Measurements from ENCODE around the gene IGLL5.
"Not testable (repeated sequence)": the region's sequence is repeated elsewhere in the genome, so short reads cannot be mapped to it uniquely, and the experiment has no call there.

The IGLL5 gene

GRCh38 chr22:22897091-22897490, 9.5 kb downstream of the IGLL5 start:
- Histone ChIP-seq H3K4me1 (no peaks in the 10 kb centered on the region), H3K9ac (no peak overlapping the region), H3K4me3 (ENCODE audit: low read depth, low read length) (no peak overlapping the region), H2AFZ (no peak overlapping the region), H3K4me2 (ENCODE audit: low read length) (no peak overlapping the region), H3K27me3 (ENCODE audit: control insufficient read depth, insufficient read depth, low read length) (no peaks in the 10 kb centered on the region), H3K36me3 (ENCODE audit: control insufficient read depth, insufficient read depth, low read length) (no peaks in the 10 kb centered on the region), H3K79me2 (no peaks in the 10 kb centered on the region), H3K27ac (no peak overlapping the region), H3K9me3 (ENCODE audit: control insufficient read depth, low read length) (no peaks in the 10 kb centered on the region)
- TF ChIP-seq, protein P1, sequence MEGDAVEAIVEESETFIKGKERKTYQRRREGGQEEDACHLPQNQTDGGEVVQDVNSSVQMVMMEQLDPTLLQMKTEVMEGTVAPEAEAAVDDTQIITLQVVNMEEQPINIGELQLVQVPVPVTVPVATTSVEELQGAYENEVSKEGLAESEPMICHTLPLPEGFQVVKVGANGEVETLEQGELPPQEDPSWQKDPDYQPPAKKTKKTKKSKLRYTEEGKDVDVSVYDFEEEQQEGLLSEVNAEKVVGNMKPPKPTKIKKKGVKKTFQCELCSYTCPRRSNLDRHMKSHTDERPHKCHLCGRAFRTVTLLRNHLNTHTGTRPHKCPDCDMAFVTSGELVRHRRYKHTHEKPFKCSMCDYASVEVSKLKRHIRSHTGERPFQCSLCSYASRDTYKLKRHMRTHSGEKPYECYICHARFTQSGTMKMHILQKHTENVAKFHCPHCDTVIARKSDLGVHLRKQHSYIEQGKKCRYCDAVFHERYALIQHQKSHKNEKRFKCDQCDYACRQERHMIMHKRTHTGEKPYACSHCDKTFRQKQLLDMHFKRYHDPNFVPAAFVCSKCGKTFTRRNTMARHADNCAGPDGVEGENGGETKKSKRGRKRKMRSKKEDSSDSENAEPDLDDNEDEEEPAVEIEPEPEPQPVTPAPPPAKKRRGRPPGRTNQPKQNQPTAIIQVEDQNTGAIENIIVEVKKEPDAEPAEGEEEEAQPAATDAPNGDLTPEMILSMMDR (IDR thresholded peaks at IDR 0.05): no peak

DNA sequence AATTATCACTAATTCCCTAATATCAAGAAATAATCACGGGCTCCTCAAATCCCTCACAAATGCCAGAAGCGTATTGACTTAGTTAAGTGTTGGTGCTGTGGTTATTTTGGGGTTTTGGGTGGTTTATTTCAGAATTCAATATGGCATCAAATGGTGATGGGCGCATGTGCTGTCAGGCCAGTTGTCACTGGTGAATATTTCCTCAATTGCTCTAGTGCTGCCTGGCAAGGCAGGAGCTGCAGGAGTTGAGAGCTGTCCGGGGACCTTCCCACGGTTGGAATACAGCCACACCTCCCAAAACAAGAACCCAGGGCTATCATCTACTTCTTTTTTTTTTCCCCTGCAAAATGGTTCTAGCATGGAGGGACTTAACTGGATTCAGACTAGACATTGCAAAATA, 10.3 kb downstream of the IGLL5 start:
- Histone ChIP-seq H3K36me3 (ENCODE audit: control insufficient read depth, insufficient read depth, low read length) (no peaks in the 10 kb centered on the region), H3K27ac (no peak overlapping the region), H3K4me2 (ENCODE audit: low read length) (no peak overlapping the region), H2AFZ (no peak overlapping the region), H3K4me1 (no peaks in the 10 kb centered on the region), H3K4me3 (ENCODE audit: low read depth, low read length) (no peak overlapping the region), H3K9me3 (ENCODE audit: control insufficient read depth, low read length) (no peaks in the 10 kb centered on the region), H3K27me3 (ENCODE audit: control insufficient read depth, insufficient read depth, low read length) (no peaks in the 10 kb centered on the region), H3K79me2 (no peaks in the 10 kb centered on the region), H3K9ac (no peak overlapping the region)
- TF ChIP-seq, protein P1 (IDR thresholded peaks at IDR 0.05): no peak

DNA sequence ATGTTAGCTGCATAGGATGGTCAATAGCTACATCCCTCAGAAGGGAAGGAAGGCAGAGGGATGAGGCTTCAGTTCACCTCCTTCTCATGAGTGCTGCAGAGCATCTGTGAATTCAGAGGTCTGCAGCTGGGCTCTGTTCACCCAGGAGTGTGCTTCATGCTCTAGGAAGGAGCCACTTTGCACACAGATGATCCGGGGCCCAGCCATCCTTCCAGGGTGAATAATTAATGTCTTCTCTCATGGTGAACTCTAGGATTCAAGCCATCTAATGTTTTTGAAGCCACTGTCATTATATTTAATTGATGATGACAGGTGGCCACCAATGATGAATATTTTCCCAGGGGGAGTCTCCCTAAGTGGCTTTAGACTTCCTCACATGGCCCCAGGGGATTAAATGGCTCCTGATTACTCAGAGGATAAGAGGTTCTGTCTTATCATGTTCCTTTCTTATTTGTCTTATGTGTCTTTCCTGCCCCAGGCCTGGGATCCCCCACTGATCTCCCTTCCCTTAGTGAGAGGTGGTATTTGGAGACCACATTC, 10.9 kb downstream of the IGLL5 start:
- not testable (repeated sequence) for H3K9ac ChIP-seq; H3K36me3 ChIP-seq (ENCODE audit: control insufficient read depth, insufficient read depth, low read length); H3K9me3 ChIP-seq (ENCODE audit: control insufficient read depth, low read length); H3K27me3 ChIP-seq (ENCODE audit: control insufficient read depth, insufficient read depth, low read length); H3K4me1 ChIP-seq; H3K27ac ChIP-seq; H3K4me2 ChIP-seq (ENCODE audit: low read length); H3K79me2 ChIP-seq; H3K4me3 ChIP-seq (ENCODE audit: low read depth, low read length); H2AFZ ChIP-seq

GRCh38 chr22:22899342-22900080, 11.9 kb downstream of the IGLL5 start:
- not testable (repeated sequence) for H2AFZ ChIP-seq; H3K9me3 ChIP-seq (ENCODE audit: control insufficient read depth, low read length)

DNA sequence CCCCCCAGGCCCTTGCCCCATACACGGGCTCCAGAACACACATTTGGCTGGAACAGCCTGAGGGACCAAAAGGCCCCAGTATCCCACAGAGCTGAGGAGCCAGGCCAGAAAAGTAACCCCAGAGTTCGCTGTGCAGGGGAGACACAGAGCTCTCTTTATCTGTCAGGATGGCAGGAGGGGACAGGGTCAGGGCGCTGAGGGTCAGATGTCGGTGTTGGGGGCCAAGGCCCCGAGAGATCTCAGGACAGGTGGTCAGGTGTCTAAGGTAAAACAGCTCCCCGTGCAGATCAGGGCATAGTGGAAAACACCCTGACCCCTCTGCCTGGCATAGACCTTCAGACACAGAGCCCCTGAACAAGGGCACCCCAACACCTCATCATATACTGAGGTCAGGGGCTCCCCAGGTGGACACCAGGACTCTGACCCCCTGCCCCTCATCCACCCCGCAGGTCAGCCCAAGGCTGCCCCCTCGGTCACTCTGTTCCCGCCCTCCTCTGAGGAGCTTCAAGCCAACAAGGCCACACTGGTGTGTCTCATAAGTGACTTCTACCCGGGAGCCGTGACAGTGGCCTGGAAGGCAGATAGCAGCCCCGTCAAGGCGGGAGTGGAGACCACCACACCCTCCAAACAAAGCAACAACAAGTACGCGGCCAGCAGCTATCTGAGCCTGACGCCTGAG, 13.1 kb downstream of the IGLL5 start:
- not testable (repeated sequence) for H3K9ac ChIP-seq; H3K4me2 ChIP-seq (ENCODE audit: low read length); H3K36me3 ChIP-seq (ENCODE audit: control insufficient read depth, insufficient read depth, low read length)

More at GRCh38 chr22:22899342-22900080, 11.9 kb downstream of the IGLL5 start:
- H3K4me2 ChIP-seq (ENCODE audit: low read length); H3K27ac ChIP-seq; H3K36me3 ChIP-seq (ENCODE audit: control insufficient read depth, insufficient read depth, low read length); H3K4me3 ChIP-seq (ENCODE audit: low read depth, low read length); H3K27me3 ChIP-seq (ENCODE audit: control insufficient read depth, insufficient read depth, low read length); H3K79me2 ChIP-seq; H3K9ac ChIP-seq; H3K4me1 ChIP-seq: not testable (repeated sequence)

DNA sequence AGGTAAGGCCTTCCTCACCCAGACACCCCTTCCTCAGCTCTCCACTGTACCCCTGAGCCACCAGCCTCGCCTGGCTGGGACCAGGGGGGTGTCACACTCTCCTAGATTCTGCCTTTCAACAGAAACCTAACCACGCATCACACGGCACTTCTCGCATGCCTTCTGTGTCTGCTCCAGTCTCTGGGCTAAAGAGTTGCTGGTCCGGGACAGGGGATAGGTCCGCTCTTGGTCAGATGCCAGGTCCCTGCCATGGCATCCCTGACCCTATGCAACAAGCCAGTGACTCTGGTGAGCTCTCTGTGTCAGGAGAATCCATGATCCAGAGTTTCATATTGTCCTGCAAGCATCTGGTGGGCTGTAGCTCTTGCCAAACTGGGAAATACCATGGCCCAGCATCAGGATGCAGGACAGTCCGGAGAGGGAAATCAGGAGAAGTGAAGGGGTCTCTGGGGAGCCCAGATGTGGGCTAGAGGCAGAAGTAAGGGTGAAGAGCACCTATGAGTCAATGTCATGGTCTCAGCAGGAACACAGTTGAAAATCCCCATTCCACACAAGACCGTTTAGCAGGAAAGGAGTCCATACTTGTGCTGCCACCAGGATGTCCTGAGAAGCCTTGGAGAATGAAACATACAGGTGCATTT, 14.1 kb downstream of the IGLL5 start:
- TF ChIP-seq, protein P1 (IDR thresholded peaks at IDR 0.05): no peak
- no peak overlapping the region for H3K4me3 ChIP-seq (ENCODE audit: low read depth, low read length)
- no peak overlapping the region for H3K27ac ChIP-seq
- H2AFZ ChIP-seq: no peak overlapping the region
- H3K4me2 ChIP-seq (ENCODE audit: low read length): no peak overlapping the region
- H3K79me2 ChIP-seq: no peaks in the 10 kb centered on the region
- no peaks in the 10 kb centered on the region for H3K27me3 ChIP-seq (ENCODE audit: control insufficient read depth, insufficient read depth, low read length)
- H3K36me3 ChIP-seq (ENCODE audit: control insufficient read depth, insufficient read depth, low read length): no peaks in the 10 kb centered on the region
- no peak overlapping the region for H3K9ac ChIP-seq
- no peaks in the 10 kb centered on the region for H3K4me1 ChIP-seq
- H3K9me3 ChIP-seq (ENCODE audit: control insufficient read depth, low read length): no peaks in the 10 kb centered on the region

More for the DNA sequence above, 13.1 kb downstream of the IGLL5 start:
- H2AFZ ChIP-seq; H3K4me3 ChIP-seq (ENCODE audit: low read depth, low read length); H3K4me1 ChIP-seq; H3K9me3 ChIP-seq (ENCODE audit: control insufficient read depth, low read length); H3K27me3 ChIP-seq (ENCODE audit: control insufficient read depth, insufficient read depth, low read length); H3K79me2 ChIP-seq; H3K27ac ChIP-seq: not testable (repeated sequence)

All from parathyroid adenoma (tissue), 2 donors.